HG02852 (cell line): ENCODE results near the gene TGFBR3.

Experiments used
- ATAC-seq: cut with Tn5 transposase; IDR thresholded peaks from one replicate; pipeline ENCODE4 v1.9.1; 2021; ENCODE audit warnings: mild to moderate bottlenecking, moderate library complexity; ENCODE audit not compliant: unreplicated experiment

The TGFBR3 gene

DNA sequence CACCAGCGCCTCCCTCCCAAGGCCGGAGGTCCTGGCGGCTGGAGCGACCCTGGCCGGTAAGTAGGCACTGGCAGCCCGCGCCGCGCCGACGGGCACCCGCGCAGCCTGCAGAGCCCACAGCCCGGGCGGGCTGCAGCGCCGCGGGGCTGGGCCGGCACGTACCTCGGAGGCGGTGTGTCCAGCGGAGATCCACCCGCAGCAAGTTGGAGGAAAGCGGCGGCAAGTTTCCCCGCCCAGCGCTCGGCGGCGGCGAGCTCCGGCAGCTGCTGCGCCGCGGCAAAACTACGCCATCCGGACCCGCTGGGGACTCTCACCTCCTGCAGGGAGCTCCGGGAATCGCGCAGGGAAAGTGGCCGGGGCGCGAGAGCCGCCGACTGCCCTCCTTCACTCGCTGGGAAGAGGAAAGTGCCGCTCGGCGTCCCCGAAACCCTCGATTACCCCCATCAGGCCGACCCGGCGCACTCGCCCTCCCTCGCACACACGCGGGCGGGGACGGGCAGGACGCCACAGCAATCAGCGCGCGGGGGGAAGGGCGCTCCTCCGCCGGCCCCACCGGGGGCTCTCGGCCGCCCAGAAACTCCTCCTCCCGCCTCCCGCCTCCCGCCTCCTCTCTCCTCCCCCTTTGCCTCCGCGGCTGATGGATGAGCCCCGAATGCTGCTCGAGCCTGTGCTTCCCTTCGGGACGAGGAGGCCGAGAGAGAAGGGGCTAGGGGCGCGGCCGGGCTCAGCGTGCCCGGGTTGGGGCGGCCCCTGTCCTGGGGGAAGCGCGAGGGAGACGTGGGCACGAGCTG, at the start of gene TGFBR3:
TGFBR3 (minus strand) TSS at position 436 of the 791 bp plus-strand sequence. CDS start 24,620 bp downstream, outside the sequence.
- ATAC-seq: peak; percentile 72

DNA sequence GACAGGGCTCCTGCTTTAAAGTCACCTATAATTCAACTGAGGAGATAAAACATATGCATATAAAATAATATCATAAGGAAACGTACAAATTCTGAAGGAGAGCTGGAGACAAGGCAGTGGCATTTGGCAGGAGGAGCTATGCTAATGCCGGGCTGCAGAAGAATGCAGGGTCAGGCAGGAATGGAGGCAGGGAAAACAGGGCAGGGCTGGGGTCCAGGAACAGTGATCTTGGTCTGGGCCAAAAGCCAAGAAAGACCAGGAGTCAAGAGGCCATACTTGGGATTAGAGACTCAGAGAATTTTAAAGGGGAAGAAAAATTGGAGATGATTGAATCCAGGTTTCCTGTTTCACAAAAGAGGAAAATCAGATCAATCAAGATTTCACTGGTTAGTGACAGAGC, 43.3 kb upstream of the TGFBR3 start:
- no peak for ATAC-seq

GRCh38 chr1:91928026-91928425, 42.1 kb upstream of the TGFBR3 start:
- no peak for ATAC-seq

GRCh38 chr1:91925644-91926435, 39.9 kb upstream of the TGFBR3 start:
- ATAC-seq: no peak

- ATAC-seq: no peak
These were observed 38.2 kb upstream of the TGFBR3 start for GRCh38 chr1:91924146-91924545.

- no peak for ATAC-seq
These were observed 34.0 kb upstream of the TGFBR3 start for GRCh38 chr1:91919962-91920361.

- ATAC-seq: no peak
These were observed 31.0 kb upstream of the TGFBR3 start for GRCh38 chr1:91916811-91917460.

DNA sequence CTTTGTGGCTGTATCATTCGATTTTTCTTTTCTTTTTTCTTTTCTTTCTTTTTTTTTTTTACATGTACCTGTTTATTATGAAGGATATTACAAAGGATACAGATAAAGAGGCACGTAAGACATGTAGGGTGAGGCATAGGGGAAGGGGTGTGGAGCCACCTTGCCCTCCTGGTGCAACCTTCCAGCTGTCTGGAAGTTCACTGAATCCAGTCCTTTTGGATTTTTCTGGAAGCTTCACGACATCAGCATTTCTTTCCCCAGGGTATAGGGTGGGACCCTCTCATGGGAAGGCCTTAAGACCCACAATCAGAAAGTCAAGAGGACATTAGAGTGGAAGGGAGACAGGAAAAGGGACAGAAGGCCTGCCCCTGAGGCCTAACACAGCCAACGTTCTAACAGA, 30.1 kb upstream of the TGFBR3 start:
- no peak for ATAC-seq

- ATAC-seq: no peak
These were observed 27.1 kb upstream of the TGFBR3 start for GRCh38 chr1:91913018-91913417.

GRCh38 chr1:91912266-91912665, 26.3 kb upstream of the TGFBR3 start:
- no peak for ATAC-seq

GRCh38 chr1:91901231-91901630, 15.3 kb upstream of the TGFBR3 start:
- no peak for ATAC-seq

DNA sequence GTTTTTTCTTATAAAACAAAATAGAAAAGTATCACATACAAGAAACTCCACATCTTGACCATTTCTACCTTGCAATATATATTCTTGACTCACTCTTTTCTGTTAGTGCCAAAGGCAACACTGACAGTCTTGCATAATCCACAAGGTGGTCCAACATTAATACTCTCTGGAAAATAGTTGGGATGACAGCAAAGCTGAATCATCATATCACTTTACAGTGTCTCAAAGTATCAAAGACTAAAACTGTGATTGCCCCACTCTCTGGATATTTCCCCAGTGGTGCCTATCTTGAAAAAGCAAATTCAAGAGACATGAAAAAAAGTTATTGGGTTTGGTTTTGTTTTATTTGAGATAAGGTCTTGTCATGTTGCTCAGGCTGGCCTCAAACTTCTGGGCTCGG, 14.6 kb upstream of the TGFBR3 start:
- ATAC-seq: no peak

DNA sequence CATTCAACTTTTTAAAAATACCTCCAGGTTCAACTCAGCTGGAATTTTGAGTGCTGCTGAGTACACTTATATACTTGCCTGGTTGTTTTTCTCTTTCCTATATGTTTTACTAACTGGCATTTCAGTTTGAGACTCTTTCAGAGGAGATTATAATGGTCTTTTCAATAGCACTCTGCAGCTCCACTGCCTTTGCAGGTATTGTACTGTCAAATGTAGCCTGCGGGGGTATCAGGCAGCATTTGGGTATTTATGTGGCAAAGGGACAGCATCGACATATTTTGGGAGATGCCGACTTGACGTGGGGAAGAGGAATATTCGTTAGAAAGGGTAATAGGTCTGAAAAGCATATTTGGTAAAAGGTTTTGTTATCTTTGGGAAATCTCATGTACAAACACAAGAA, 11.1 kb upstream of the TGFBR3 start:
- ATAC-seq: no peak

DNA sequence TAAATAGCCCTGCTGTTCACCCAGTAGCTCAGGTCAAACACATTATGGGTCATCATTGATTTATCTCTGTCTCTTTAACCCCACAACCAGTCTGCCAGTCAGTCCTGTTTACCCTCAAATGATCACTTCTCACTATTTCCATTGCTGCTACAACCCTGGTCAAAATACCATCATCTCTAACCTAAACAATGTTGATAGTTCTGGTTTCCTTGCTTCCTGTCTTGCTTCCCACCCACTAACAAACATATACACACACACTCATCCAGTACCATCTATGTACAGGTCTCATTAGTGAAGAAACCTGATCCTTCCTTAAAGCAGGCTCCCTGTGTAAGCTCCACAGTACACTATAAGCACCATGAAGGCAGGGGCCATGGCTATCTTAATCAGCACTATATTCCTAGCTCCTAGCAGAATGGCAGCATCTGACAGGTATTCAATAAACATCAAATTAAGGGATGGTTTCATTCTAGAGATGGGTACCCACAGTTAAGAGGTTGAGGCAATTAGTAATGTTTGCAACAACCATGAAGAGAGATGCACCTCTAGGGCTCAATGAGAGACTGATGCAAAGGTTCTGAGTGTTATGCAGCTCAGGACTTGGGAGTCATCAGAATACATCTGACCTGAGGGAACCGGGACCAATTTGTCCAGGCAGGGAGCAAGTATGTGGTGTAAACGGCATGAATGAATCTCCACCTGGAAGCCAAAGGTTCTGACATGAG, 10.0 kb upstream of the TGFBR3 start:
- ATAC-seq: no peak

GRCh38 chr1:91894036-91894761, 8.2 kb upstream of the TGFBR3 start:
- no peak for ATAC-seq

DNA sequence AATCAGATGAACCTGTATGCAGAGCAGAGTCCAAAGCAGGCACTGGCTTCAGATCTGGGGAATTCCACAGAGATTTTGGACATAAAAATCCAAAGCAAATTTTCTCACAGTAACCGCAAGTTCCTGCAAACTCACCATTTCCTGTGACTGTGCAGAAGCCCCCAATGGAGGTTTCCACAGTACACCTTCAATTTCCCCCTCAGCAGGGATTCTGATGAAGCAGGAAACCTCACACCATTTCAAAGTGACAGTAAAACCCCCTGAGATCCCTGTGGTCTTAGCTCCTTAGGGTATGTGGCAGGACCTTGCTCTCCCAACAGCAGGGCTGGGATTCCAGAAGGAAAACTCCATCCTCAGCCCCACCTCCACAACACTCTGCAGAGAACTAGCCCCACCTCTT, 6.0 kb upstream of the TGFBR3 start:
- ATAC-seq: no peak

GRCh38 chr1:91891454-91891853, 5.5 kb upstream of the TGFBR3 start:
- ATAC-seq: no peak

DNA sequence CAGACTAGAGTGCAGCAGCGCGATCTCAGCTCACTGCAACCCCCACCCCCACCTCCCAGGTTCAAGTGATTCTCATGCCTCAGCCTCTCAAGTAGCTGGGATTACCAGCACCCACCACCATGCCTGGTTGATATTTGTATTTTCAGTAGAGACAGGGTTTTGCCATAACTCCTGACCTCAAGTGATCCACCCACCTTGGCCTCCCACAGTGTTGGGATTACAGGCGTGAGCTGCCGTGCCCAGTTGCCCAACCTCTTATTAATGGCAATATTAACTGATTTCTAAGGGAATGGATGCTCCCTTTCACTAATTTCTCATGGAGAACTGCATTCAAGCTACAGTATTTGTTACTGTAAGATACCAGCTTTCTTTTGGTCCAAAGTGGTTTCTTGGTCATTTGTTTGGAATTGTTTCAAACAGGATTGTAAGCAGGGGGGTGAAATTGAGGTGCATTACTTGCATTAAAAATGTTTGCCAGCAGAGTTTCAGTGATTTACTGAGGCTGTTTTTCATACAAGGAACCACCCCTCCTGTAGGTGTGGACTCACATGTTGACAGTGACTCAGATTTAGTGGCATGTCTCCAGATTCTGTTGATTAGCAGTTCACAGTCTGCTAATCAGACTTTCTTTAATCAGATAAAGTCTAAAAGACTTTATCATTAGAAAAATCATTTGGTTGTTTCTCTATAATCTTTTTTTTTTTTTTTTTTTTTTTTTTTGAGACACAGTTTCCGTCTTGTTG, 3.9 kb upstream of the TGFBR3 start:
- ATAC-seq: no peak

- no peak for ATAC-seq
These were observed 687 bp downstream of the TGFBR3 start for GRCh38 chr1:91885213-91885715.
